GM12875 (cell line): Measurements from ENCODE around the gene TTBK2.

Experiments used
- H3K4me3 ChIP-seq: one replicate; pipeline ENCODE4 v1.5.1; 2011; ENCODE audit warnings: low read depth, low read length, control low read depth
- CTCF ChIP-seq: IDR thresholded peaks from 2 replicates; pipeline ENCODE4 v1.5.1; 2011; ENCODE audit warnings: low read depth, mild to moderate bottlenecking, control low read depth, inconsistent platforms, low read length, moderate library complexity, borderline replicate concordance; ENCODE audit not compliant: insufficient read depth

Gene TTBK2

GRCh38 chr15:42732095-42732827, 188.3 kb downstream of the TTBK2 start:
- no peak overlapping the region for H3K4me3 ChIP-seq
- no peak for TF ChIP-seq CTCF

GRCh38 chr15:42731461-42731860, 189.1 kb downstream of the TTBK2 start:
- no peak overlapping the region for H3K4me3 ChIP-seq
- TF ChIP-seq CTCF = no peak

GRCh38 chr15:42730536-42730935, 190.0 kb downstream of the TTBK2 start:
- TF ChIP-seq CTCF = no peak
- H3K4me3 ChIP-seq = no peak overlapping the region

GRCh38 chr15:42730135-42730534, 190.4 kb downstream of the TTBK2 start:
- no peak for TF ChIP-seq CTCF
- H3K4me3 ChIP-seq = no peak overlapping the region

GRCh38 chr15:42729409-42729808, 191.2 kb downstream of the TTBK2 start:
- no peak overlapping the region for H3K4me3 ChIP-seq
- no peak for TF ChIP-seq CTCF

GRCh38 chr15:42728972-42729371, 191.6 kb downstream of the TTBK2 start:
- no peak for TF ChIP-seq CTCF
- no peak overlapping the region for H3K4me3 ChIP-seq

- H3K4me3 ChIP-seq = no peak overlapping the region
- no peak for TF ChIP-seq CTCF
These were observed 192.0 kb downstream of the TTBK2 start for GRCh38 chr15:42728560-42728959.
